OCI-LY3 (cell line): ENCODE results near the gene CAPN8.

Source experiments
- H2AFZ ChIP-seq: fragments of 200-600, 300-600 bp; shearing (Covaris generic); 2 replicates; pipeline ENCODE4 v1.6.0; 2014; ENCODE audit warnings: antibody characterized with exemption, low read depth, low read length
- H3K27ac ChIP-seq: fragments of 200-600, 300-600 bp; sonication (generic); 2 replicates; pipeline ENCODE4 v1.5.1; 2014; ENCODE audit warnings: mild to moderate bottlenecking, low read length, moderate library complexity, mixed read lengths
- H3K27me3 ChIP-seq: fragments of 200-600, 300-600 bp; sonication (generic); 2 replicates; pipeline ENCODE4 v1.6.1; 2014; ENCODE audit warnings: low read depth, low read length, mixed read lengths
- H3K36me3 ChIP-seq: fragments of 200-600, 300-600 bp; sonication (generic); replicated peaks from 2 replicates; pipeline ENCODE3; 2014; ENCODE audit warnings: low read depth, low read length, mixed read lengths
- H3K4me1 ChIP-seq: fragments of 300-600, 200-600 bp; sonication (generic); 2 replicates; pipeline ENCODE4 v1.6.1; 2014; ENCODE audit warnings: low read length, mixed read lengths
- H3K4me2 ChIP-seq: fragments of 200-600, 300-600 bp; sonication (generic); 2 replicates; pipeline ENCODE4 v1.6.1; 2014; ENCODE audit warnings: low read length, mixed read lengths
- H3K4me3 ChIP-seq: fragments of 300-600, 200-600 bp; sonication (generic); 2 replicates; pipeline ENCODE4 v1.5.1; 2014; ENCODE audit warnings: antibody characterized with exemption, mild to moderate bottlenecking, low read length, moderate library complexity
- H3K79me2 ChIP-seq: fragments of 300-600, 200-600 bp; shearing (Covaris generic); 2 replicates; pipeline ENCODE4 v1.6.1; 2014; ENCODE audit warnings: mild to moderate bottlenecking, low read length, mixed read lengths
- H3K9ac ChIP-seq: fragments of 300-600, 200-600 bp; shearing (Covaris generic); 2 replicates; pipeline ENCODE4 v1.6.0; 2014; ENCODE audit warnings: mild to moderate bottlenecking, low read length, moderate library complexity
- H3K9me3 ChIP-seq: fragments of 200-600, 300-600 bp; shearing (Covaris generic); 2 replicates; pipeline ENCODE4 v1.6.1; 2014; ENCODE audit warnings: low read length, mixed read lengths; ENCODE audit not compliant: insufficient read depth
- H4K20me1 ChIP-seq: fragments of 200-600, 300-600 bp; sonication (generic); 2 replicates; pipeline ENCODE4 v1.6.1; 2016; ENCODE audit warnings: low read length, mixed read lengths; ENCODE audit not compliant: insufficient read depth
- CTCF ChIP-seq: fragments of 200-600, 300-600 bp; sonication (generic); IDR thresholded peaks from 2 replicates; pipeline ENCODE4 v1.5.1; 2014; ENCODE audit warnings: antibody characterized with exemption, low read length, low read depth
- EZH2phosphoT487 ChIP-seq: fragments of 200-600 bp; shearing (Covaris generic); IDR thresholded peaks from 2 replicates; pipeline ENCODE4 v1.6.1; 2018; ENCODE audit warnings: antibody characterized with exemption, mixed run types, low read depth

The CAPN8 gene

GRCh38 chr1:223702735-223703667 lies 37.5 kb upstream of the CAPN8 start:
- Histone ChIP-seq H2AFZ (no peak overlapping the region), H3K79me2 (no peaks in the 10 kb centered on the region), H3K4me1 (peaks cover 13% of the 10 kb centered on the region), H3K27ac (no peak overlapping the region), H3K36me3 (no peaks in the 10 kb centered on the region), H3K9me3 (no peaks in the 10 kb centered on the region), H3K4me3 (no peak overlapping the region), H4K20me1 (no peaks in the 10 kb centered on the region), H3K4me2 (no peak overlapping the region), H3K27me3 (peaks cover 26% of the 10 kb centered on the region), H3K9ac (no peak overlapping the region)
- TF ChIP-seq CTCF (no peak), EZH2phosphoT487 (no peak)

GRCh38 chr1:223700942-223701637 lies 35.6 kb upstream of the CAPN8 start:
- Histone ChIP-seq H2AFZ (no peak overlapping the region), H3K4me2 (no peak overlapping the region), H3K27ac (no peak overlapping the region), H3K9ac (no peak overlapping the region), H3K36me3 (no peaks in the 10 kb centered on the region), H3K4me1 (peaks cover 17% of the 10 kb centered on the region), H3K4me3 (no peak overlapping the region), H3K9me3 (no peaks in the 10 kb centered on the region), H3K27me3 (peaks cover 22% of the 10 kb centered on the region), H3K79me2 (no peaks in the 10 kb centered on the region), H4K20me1 (no peaks in the 10 kb centered on the region)
- TF ChIP-seq CTCF (no peak), EZH2phosphoT487 (no peak)

GRCh38 chr1:223700388-223700918 lies 35.0 kb upstream of the CAPN8 start:
- H3K4me2 ChIP-seq, result no peak overlapping the region
- no peaks in the 10 kb centered on the region for H4K20me1 ChIP-seq
- H3K27ac ChIP-seq, result no peak overlapping the region

More at GRCh38 chr1:223700388-223700918, 35.0 kb upstream of the CAPN8 start:
- H3K79me2 ChIP-seq, result no peaks in the 10 kb centered on the region
- no peak overlapping the region for H3K9ac ChIP-seq
- H3K4me1 ChIP-seq, result peaks cover 17% of the 10 kb centered on the region
- H3K27me3 ChIP-seq, result peaks cover 20% of the 10 kb centered on the region
- no peak overlapping the region for H3K4me3 ChIP-seq
- H2AFZ ChIP-seq, result no peak overlapping the region
- H3K9me3 ChIP-seq, result no peaks in the 10 kb centered on the region
- TF ChIP-seq EZH2phosphoT487 (no peak), CTCF (no peak)
- H3K36me3 ChIP-seq, result no peaks in the 10 kb centered on the region
